SIG-M5 treated with dmso at 0.1 percent for 504 hours (cell line): ENCODE results near the gene CD300E.
"Not testable (repeated sequence)": the region's sequence is repeated elsewhere in the genome, so short reads cannot be mapped to it uniquely, and the experiment has no call there.

Source experiments
- DNase-seq: peaks from one replicate; lab custom pipeline; 2025; ENCODE audit not compliant: unreplicated experiment; lab: John Stamatoyannopoulos, UW

The CD300E gene

DNA sequence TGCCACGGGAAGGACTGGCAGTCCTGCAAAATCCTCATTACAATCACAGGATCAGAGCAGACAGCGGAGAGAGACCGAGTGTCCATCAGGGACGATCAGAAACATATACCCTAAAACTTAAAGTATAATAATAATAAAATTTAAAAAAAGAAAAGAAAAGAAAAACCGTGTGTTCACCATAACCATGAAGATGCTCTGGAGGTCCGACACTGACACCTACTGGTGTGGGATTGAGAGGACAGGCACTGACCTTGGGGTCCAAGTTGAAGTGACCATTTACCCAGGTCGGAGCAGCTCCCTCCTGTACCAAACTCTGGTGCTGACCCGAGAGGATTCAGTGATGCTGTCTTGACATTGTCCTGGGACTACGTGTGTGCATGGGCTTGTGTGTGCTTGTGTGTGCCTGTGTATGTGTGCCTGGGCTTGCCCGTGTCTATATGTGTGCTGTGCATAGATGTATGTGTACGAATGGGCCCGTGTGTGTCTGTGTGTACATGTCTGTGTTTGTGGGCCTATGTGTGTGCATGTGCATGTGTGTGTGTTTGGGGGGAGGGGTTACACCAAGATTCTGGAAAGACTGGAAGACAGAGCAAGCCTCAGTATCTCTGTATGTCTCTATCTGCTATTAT lies 21.5 kb downstream of the CD300E start:
- DNase-seq: no peak

DNA sequence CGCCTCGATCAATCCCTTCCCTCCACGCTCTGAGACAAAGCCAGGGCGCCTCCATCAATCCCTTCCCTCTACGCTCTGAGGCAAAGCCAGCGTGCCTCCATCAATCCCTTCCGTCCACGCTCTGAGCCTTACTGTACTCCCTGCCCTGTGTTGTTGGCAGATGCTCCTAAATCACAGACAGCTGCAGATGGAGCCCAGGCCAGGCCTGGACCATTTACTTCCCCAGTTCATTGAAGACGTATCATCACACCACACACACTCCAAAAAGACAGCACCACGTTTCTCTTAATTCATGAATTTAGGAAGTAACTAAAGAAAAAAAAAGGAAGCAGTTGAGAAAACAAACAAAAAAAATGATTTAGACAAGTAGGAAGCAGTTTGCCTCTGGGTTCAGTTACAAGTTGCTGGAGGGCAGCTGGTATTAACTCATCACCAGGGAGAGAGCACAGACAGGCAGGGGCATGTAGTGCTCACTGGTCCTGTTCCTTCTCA lies 24.0 kb downstream of the CD300E start:
- DNase-seq: peak; percentile 73

DNA sequence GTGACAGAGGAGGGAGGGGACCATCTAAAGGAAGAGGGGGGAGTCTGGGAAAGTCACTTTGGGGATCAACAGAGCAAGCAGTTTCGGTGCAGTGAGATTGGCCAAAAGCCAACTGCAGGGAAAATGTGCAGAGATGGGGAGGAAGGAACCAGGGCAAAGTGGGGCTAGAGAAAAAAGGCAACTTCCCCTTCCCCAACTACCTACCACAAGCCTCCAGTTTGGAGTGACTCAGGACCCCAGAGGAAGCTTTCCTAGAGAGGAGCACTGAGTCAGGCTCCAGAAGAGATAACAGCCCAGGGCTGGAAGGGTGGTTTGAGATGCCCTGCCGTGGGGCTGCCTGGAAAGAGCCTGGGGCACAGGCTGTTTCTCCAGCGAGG lies 24.5 kb downstream of the CD300E start:
- peak; percentile 36 for DNase-seq

DNA sequence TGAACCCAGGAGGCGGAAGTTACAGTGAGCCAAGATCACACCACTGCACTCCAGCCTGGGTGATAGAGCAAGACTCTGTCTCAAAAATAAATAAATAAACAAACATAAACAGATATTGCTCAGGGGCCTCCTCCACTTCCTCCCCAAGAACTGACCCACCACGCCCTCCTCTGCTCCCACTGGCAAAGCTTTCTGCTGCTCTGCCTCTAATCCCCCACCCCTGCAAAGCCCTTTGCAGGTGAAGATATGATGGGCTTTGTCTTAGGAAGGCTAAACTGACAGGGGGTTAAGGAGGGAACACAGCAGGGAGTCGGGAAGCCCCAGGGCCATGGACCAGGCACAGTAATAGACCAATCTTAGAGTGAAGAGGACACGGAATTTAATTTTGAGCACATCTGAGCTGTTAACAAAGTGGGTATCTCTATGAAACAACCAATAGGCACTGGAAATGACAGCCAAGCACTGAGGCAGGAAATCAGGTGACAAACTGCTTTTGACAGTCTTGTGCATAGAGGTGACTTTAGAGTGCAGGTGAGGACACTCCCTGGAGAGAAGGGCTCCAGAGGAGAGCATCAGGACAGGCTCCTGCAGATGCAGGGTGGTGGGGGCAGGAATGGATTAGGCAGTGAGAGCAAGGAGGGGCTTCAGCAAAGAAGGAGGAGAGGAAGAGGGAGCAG lies 25.1 kb downstream of the CD300E start:
- no peak for DNase-seq

DNA sequence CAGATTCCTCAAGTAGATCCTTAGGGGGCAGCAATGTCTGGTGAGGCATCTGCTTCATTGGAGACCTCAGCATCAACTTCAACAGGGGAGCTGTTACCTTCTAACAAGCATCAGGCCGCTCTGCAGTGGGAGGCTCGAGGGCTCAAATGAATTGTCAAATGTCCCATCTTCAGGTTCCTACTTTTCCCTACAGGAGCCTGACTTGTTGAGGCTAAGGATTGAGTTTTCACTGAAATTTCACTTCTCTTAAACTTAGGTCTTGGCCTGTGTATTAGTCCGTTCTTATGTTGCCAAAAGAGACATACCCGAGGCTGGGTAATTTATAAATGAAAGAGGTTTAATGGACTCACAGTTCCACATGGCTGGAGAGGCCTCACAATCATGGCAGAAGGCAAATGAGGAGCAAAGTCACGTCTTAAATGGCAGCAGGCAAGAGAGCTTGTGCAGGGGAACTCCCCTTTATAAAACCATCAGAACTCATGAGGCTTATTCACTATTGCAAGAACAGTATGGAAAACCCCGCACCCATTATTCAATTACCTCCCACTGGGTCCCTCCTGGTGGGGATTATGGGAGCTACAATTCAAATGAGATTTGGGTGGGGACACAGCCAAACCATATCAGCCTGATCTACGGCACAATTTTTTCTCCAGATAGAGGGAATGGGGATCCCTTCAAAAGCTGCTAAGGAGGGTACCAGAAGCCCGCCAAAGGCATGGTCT lies 26.3 kb downstream of the CD300E start:
- no peak for DNase-seq

DNA sequence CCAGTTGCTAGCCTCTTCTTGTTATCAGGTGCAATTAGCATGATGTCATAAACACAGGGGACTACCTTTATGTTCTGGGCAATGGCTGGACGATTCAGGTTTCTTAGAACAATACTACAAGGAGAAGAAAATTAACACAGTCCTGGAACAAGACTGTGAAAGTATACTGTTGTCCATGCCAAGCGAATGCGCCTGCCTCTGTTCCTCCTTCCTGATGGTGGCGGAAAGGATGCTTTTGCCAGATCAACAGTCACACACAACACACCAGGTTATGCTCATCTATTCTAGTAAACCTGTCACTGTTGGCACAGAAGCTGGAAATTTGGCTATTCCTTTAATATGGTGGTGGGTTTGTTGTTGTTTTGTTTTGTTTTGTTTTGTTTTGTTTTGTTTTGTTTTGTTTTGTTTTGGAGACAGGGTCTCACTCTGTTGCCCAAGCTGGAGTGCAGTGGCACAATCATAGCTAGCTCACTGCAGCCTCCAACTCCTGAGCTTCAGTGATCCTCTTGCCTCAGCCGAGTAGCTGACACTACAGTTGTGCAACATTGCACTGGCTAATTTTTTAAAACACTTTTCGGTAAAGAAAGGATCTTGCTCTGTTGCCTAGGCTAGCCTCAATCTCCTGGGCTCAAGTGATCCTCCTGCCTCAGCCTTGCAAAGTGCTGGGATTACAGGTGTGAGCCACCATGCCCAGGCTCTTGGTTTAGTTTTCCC lies 28.3 kb downstream of the CD300E start:
- no peak for DNase-seq

DNA sequence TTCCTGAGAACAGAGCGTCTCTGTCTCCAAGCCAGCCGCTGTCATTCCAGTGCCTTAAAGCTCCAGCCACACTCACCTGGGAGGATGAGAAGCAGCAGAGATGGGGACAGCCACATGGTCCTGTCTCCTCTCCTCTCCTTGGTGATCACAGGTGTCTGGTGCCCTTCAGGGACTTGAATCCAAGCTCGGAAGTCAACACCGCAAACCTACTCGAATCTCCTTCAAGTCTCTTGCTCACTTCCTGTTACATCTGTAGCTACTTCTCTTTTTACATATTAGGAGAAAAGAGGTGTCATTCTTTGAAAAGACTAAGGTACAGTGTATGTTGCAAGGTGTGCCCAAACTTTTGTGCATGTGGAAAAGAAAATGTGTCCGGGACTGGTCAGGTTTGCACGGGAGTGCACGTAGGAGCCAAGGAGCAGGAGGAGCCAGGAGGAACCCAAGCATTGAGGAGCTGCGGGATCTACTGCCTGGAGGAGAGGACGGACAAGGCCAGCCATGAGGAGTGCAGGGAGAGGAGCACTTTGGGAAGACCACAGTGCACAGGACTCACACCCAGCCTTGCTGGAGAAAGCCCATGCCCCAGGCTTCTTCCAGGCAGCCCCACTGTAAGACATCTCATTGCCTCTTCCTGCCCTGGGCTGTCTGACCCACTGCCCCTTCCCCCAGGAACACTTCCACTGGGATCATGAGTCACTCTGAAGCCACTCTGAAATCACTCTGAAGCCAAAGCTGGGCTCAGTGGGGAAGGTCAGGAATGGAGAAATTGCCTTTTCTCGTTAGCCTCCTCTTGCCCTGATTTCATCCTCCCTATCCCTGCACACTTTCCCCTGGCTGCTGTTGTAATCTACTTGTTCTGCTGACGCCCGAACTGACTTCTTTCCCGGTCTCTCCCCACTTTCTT lies 31.2 kb downstream of the CD300E start, which contains the start of gene CD300LD:
Gene CD300LD (minus strand): TSS at position 197 of the 904 bp plus-strand sequence. CDS start 81 bp downstream, at position 116.
- peak; percentile 51 for DNase-seq

DNA sequence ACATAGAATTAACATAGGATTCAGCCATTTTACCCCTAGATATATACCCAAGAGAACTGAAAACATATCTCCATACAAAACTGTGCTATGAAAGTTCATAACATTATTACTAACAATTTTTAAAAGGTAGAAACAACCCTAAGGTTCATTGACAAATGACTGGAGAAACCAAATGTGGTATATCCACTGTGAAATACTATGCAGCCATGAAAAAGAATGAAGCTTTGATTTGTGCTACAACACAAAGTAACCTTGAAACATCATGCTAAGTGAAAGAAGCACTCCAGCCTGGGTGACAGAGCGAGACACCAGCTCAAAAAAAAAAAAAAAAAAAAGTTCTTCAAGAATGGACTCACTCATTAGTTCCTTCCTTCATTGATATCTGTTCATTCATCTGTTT lies 32.0 kb downstream of the CD300E start:
- DNase-seq: no peak

DNA sequence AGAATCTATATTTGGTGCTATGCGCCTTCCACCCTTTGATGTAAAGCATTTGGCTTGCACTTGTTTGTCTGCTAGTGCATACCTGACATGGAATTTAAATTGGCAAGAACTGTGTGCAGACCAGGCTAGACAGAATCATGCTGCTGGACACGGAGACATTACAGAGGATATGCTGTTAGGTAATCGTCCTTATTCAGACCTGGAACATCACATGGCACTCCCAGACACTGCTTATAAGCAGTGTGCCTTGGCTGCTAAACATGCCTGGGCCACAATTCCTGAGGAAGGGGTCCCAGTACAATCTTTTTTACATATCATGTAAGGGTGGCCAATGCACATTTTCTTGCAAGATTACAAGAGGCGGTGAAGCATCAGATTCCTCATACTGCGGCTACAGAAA lies 37.8 kb downstream of the CD300E start:
- no peak for DNase-seq

DNA sequence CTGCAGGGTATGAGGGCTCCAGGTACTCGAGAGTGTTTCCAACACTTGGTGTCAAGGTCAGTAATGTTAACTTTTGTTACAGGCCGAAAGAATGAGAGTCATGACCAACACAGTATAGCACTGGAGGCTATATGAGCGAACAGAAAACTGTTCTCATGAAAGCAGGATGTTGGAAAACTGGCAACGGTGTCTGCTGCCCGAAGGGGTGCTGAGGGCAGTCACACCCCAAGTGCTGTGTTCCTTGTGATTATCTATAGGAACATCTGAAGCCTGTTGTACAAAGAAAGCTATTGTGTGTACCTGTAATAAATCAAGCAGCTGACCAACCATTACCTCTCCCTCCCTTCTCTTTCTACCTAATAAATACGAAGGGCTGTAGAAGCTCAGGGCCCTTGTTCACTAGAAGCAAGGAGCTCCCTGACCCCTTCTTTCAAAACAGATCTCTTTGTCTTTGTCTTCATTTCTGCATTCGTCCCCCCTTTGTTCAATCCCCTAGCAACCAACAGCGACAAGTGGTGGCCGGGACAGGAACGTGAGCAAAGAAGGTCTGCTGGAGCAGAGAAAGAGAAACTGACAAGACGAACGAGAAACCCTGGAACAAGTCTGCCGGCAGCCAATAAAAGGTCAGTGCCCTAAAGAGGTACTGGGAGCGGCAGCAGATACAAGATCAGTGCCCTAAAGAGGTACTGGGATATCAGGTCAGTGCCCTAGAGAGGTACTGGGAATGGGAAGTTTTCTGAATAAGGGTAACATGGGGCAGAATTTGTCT lies 39.1 kb downstream of the CD300E start:
- no peak for DNase-seq

DNA sequence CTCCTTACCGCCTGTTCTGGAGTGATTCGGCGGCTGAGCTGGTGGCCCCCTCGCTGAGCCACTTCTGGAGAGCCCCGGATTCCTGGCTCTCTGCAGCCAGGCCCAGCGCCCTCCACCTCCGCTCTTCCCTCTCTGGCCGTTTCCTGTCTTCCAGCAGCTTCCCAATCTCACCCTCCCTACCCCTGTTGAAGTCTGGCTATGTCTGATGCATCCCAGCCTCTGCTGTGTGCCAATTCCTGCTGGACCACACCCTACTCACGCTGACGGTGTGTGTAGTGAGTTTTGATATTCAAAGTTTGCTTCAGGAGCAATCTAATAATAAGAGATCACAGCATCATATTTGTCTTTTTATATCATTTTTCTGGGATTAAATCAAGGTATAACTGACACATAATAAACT lies 40.9 kb downstream of the CD300E start:
- no peak for DNase-seq

DNA sequence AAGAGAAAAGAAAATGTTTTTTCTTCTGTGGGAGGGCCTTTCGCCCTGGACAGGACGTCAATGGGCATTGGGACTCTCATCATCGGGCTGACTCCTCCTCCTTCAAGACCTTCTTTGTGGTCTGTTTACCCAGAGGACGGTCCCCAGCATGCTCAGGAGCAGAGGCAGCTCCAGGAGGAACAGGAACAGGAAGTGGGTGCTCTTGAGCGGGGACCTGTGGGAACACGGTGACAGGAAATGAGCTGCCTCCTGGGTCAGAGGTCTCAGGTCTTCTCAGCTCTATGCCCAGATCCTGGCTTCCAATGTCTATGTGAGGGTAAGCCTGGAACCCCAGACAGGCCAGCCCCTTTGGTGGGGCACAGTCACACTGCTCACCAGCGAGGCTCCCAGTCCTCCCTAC lies 43.6 kb downstream of the CD300E start:
- DNase-seq: no peak

DNA sequence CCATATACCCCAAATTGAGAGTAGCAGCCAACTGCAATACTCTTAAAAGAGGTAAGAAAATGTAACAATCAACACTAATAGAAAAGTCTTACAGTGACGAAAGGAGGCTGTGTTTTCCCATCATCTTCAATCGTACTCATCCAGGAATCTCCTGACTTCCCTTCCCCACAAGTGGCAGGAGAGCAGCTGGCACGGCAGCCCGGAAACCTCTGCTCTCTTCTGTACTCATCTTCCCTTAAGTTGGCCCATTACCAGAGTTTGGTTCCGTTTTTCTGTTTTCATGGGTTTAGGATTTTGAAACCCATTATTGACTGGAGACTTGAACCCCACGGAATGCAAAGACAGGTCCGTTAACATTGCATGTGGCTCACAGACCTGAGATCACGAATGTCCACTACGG lies 44.6 kb downstream of the CD300E start:
- DNase-seq: no peak

DNA sequence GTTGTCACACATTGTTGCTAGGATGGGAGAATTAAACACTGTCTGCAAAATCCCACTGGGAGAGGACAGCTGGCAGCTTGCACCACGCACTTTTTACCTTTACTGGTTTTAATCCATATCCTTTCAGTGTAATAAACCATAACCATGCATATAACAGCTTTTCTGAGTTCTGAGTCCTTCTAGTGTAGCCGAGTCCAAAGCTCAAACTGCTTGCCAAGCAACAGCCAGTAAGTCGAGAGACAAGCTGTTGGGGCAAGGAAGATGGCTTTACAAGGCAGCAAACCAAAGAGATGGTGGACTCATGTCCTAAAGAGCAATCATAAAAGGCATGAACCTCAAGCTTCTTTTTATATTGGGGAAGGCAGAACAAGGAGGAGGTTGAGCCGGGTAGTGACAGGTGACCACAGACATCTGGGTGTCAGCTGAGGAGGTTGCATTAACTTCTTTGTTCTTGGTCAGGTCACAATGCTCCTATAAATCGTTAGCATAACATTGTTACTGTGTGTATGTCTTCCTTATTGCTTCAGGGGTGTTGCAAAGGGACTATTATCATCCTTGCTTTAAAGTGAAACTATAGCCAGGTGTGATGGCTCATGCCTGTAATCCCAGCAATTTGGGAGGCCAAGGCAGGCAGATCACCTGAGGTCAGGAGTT lies 48.9 kb downstream of the CD300E start:
- DNase-seq: no peak

DNA sequence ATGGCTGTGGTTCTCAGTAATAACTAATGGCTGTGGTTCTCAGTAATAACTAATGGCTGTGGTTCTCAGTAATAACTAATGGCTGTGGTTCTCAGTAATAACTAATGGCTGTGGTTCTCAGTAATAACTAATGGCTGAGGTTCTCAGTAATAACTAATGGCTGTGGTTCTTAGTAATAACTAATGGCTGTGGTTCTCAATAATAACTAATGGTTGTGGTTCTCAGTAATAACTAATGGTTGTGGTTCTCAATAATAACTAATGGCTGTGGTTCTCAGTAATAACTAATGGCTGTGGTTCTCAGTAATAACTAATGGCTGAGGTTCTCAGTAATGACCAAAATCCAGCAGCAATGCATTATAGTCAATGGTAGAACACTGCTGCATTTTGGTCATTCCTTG lies 49.9 kb downstream of the CD300E start:
- DNase-seq: not testable (repeated sequence)

DNA sequence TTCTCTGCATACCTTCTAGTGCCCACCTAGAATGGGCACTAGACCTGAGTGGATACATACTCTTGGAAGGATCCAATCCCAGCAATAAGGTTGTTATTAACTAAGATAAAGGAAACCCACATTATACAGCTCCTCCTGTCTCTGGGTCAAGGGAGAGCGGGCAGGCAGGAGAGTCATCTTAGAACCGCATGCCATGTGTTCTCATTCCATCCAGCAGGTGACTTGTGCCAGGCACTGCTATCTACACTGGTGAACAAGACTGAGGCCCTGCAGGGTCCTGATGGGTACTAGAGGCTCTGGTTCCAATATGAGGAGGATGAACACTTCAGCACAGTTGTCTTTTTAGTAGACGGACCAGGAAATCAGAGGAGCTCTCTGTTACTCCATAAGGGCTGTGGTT lies 50.4 kb downstream of the CD300E start:
- no peak for DNase-seq

DNA sequence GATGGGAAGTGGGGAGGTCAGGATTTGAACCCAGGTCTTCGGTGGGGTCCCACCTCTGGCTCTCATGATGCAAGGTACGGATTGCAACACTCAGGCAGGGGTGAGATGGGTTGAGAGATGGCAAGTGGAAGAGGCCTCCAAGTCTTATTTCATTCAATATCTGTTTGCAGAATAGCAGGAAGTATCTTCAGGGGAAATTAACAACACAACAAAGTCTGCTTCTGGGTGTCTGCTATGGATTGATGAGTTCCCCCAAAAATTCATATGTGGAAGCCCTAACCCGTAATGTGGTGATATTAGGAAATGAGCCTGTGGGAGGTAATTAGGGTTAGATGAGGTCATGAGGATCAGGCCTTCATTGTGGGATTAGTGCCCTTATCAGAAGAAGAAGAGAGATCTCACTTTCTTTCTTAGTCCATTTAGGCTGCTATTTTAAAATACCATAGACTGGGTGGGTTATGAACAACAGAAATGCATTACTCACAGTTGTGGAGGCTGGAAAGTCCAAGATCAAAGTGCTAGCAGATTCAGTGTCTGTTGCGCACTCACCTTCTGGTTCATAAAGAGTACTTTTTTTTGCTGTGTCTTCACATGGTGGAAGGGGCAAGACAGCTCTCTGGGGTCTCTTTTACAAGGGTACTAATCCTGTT lies 51.8 kb downstream of the CD300E start:
- DNase-seq: no peak
